ENCODE results near the gene RNF213.

RNF213 gene

GRCh38 chr17:80358131-80358530 lies 97.5 kb downstream of the RNF213 start:
- POLR2A ChIA-PET (ENCODE audit: low non-redundant PET): no interaction called here
- TF ChIP-seq, protein P1, sequence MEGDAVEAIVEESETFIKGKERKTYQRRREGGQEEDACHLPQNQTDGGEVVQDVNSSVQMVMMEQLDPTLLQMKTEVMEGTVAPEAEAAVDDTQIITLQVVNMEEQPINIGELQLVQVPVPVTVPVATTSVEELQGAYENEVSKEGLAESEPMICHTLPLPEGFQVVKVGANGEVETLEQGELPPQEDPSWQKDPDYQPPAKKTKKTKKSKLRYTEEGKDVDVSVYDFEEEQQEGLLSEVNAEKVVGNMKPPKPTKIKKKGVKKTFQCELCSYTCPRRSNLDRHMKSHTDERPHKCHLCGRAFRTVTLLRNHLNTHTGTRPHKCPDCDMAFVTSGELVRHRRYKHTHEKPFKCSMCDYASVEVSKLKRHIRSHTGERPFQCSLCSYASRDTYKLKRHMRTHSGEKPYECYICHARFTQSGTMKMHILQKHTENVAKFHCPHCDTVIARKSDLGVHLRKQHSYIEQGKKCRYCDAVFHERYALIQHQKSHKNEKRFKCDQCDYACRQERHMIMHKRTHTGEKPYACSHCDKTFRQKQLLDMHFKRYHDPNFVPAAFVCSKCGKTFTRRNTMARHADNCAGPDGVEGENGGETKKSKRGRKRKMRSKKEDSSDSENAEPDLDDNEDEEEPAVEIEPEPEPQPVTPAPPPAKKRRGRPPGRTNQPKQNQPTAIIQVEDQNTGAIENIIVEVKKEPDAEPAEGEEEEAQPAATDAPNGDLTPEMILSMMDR (conservative IDR thresholded peaks at IDR 0.05; ENCODE audit: low read depth): no peak
- DNase-seq (ENCODE audit: low spot score): no peak
- no peak overlapping the region for H3K27ac ChIP-seq
- CTCF ChIA-PET: no interaction called here

- no peak for DNase-seq (ENCODE audit: low spot score)
- ChIA-PET CTCF (no interaction called here), POLR2A (ENCODE audit: low non-redundant PET) (no interaction called here)
- TF ChIP-seq, protein P1 (conservative IDR thresholded peaks at IDR 0.05; ENCODE audit: low read depth): no peak
- no peak overlapping the region for H3K27ac ChIP-seq
Observed at GRCh38 chr17:80358861-80359260, 98.2 kb downstream of the RNF213 start.

- CTCF ChIA-PET: interaction anchor here (0.6 kb wide), 1 partner anchor 22 kb away, joined by 3 read pairs; no protein-coding TSS in a partner anchor
- no peak overlapping the region for H3K27ac ChIP-seq
- DNase-seq (ENCODE audit: low spot score): no peak
- TF ChIP-seq, protein P1 (conservative IDR thresholded peaks at IDR 0.05; ENCODE audit: low read depth): no peak
- POLR2A ChIA-PET (ENCODE audit: low non-redundant PET): no interaction called here
Observed at GRCh38 chr17:80359422-80360110, 98.9 kb downstream of the RNF213 start.

- ChIA-PET CTCF (interaction anchor here (0.6 kb wide), 1 partner anchor 22 kb away, joined by 3 read pairs; no protein-coding TSS in a partner anchor), POLR2A (ENCODE audit: low non-redundant PET) (no interaction called here)
- H3K27ac ChIP-seq: no peak overlapping the region
- DNase-seq (ENCODE audit: low spot score): no peak
- TF ChIP-seq, protein P1 (conservative IDR thresholded peaks at IDR 0.05; ENCODE audit: low read depth): no peak
Observed at GRCh38 chr17:80360396-80360795, 99.7 kb downstream of the RNF213 start.

DNA sequence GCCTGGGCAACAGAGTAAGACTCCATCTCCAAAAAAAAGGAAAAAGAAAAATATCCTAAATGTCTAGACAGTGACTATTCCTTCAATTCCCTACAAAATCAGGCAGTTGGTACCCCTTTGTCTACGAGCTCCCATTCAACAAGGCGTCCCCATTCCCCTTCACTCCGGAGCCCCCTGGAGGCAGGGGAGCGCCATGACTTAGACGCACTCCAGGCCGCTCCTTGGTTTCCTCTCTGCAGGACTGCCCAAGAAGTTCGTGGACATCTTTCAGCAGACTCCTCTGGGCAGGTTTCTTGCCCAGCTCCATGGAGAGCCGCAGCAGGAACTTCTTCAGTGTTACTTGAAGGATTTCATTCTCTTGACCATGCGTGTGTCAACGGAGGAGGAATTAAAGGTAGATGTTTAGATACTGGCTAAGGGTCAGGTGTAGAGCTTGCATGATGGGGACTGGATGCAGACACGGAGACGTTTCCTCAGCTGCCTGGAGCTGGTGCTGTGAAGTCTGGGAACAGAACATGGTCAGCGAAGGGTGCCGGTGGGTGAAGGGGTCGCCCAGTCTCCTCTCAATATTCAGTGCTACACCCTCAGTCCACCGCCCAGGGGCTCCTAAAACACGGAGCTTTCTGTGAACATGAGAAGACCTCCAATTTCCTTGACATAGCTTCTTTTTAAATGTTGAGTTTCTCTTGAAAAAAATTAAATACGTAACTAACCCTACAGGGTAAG lies 101.0 kb downstream of the RNF213 start:
- ChIA-PET CTCF (no interaction called here), POLR2A (ENCODE audit: low non-redundant PET) (no interaction called here)
- TF ChIP-seq, protein P1 (conservative IDR thresholded peaks at IDR 0.05; ENCODE audit: low read depth): peak; percentile 26; the same call in 1 of the 2 replicates
- DNase-seq (ENCODE audit: low spot score): peak; percentile 21
- H3K27ac ChIP-seq: no peak overlapping the region

DNA sequence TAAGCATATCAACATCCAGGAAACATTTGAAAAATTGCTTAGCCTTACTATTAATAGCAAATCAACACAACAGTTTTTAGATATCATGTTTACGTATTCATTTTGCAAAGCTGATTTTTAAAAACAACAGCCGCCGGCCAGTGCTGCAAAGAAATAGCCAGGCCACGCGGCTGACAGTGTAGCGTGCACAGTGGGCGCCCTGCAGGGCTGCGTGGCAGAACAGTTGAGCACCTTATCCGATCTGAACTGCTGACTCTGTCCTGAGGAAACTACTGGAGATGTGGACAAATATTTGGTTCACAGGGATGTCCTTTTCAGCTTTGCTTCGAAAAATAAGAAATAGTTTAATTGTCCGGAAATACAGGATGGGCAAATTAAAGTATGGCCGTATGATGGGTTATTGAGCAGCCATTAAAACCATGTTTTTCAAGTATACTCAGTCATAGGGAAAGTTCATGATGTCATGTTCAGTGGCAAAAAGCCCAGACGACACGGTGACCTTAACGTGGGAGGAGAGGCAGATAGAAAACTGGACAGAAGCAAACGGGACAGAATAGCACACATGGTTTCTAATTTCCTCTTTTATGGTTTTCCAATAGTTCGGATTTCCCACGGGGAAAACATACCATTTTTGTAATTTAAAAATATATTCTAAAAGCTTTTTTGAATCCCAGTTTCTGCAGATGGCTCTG lies 101.9 kb downstream of the RNF213 start:
- no peak overlapping the region for H3K27ac ChIP-seq
- POLR2A ChIA-PET (ENCODE audit: low non-redundant PET): no interaction called here
- TF ChIP-seq, protein P1 (conservative IDR thresholded peaks at IDR 0.05; ENCODE audit: low read depth): no peak
- DNase-seq (ENCODE audit: low spot score): no peak
- CTCF ChIA-PET: interaction anchor here (0.6 kb wide), 2 partner anchors 11 to 367 kb away, joined by 4 to 9 read pairs; no protein-coding TSS in a partner anchor
